Smooth muscle cell (in vitro differentiated cells): ENCODE results near the gene SLC24A4. TPM values are rescaled to one million over a fixed set of nuclear protein-coding genes. Genes with fewer than 3 reads are reported as not detected.

Experiments
- DNase-seq: peaks from one replicate; lab custom pipeline; 2025; ENCODE audit not compliant: unreplicated experiment; lab: John Stamatoyannopoulos, UW
- H2AFZ ChIP-seq: fragments of 200-600 bp; sonication (generic); 2 replicates; pipeline ENCODE4 v1.6.0; 2016; ENCODE audit warnings: antibody characterized with exemption, low read depth, mild to moderate bottlenecking
- H3F3A ChIP-seq: fragments of 200-600 bp; sonication (generic); 2 replicates; pipeline ENCODE4 v1.6.0; 2017; ENCODE audit warnings: antibody characterized with exemption, low read depth
- H3K27ac ChIP-seq: fragments of 200-600 bp; sonication (generic); 2 replicates; pipeline ENCODE4 v1.5.1; 2016; ENCODE audit warnings: low read depth, mild to moderate bottlenecking
- H3K27me3 ChIP-seq: fragments of 200-600 bp; sonication (generic); 2 replicates; pipeline ENCODE4 v1.6.1; 2016; ENCODE audit warnings: low read depth, mild to moderate bottlenecking
- H3K36me3 ChIP-seq: fragments of 200-600 bp; sonication (generic); 2 replicates; pipeline ENCODE4 v1.5.1; 2016; ENCODE audit warnings: low read depth
- H3K4me1 ChIP-seq: fragments of 200-600 bp; sonication (generic); 2 replicates; pipeline ENCODE4 v1.5.1; 2016; ENCODE audit warnings: low read depth
- H3K4me2 ChIP-seq: fragments of 200-600 bp; sonication (generic); 2 replicates; pipeline ENCODE4 v1.6.0; 2016; ENCODE audit warnings: mild to moderate bottlenecking
- H3K4me3 ChIP-seq: fragments of 200-600 bp; sonication (generic); 2 replicates; pipeline ENCODE4 v1.5.1; 2016; ENCODE audit warnings: mild to moderate bottlenecking
- H3K79me2 ChIP-seq: fragments of 200-600 bp; sonication (generic); 2 replicates; pipeline ENCODE4 v1.6.0; 2016; ENCODE audit warnings: low read depth, mild to moderate bottlenecking
- H3K9ac ChIP-seq: fragments of 200-600 bp; sonication (generic); 2 replicates; pipeline ENCODE4 v1.6.0; 2016; ENCODE audit warnings: low read depth
- H3K9me3 ChIP-seq: fragments of 200-600 bp; sonication (generic); replicated peaks from 2 replicates; pipeline ENCODE4 v1.5.1; 2016; ENCODE audit warnings: low read depth
- H4K20me1 ChIP-seq: fragments of 200-600 bp; sonication (generic); 2 replicates; pipeline ENCODE4 v1.6.0; 2016; ENCODE audit warnings: low read depth
- CTCF ChIP-seq: fragments of 200-600 bp; sonication (generic); IDR thresholded peaks from 2 replicates; pipeline ENCODE4 v1.5.1; 2017; ENCODE audit warnings: borderline replicate concordance, mild to moderate bottlenecking, antibody characterized with exemption; ENCODE audit not compliant: insufficient read depth, poor library complexity, severe bottlenecking
- WGBS: methylation state at CpG from one replicate; pipeline ENCODE4 v1.1.7; 2016; ENCODE audit warnings: low lambda C conversion rate; 5-methylcytosine and 5-hydroxymethylcytosine counted together
- polyA plus RNA-seq: library from polyadenylated mRNA; unstranded; fragments of >200 nt; fragmentation: Nextera tagmentation; extraction: Ambion mirVana; gene quantifications from 2 replicates; pipeline ENCODE4 v1.2.1, GENCODE V29; 2016
- total RNA-seq: library from RNA; depleted of rRNA; stranded (reverse); fragments of >200 nt; gene quantifications from 2 replicates; pipeline ENCODE4 v1.2.3, GENCODE V29; 2014

SLC24A4 gene
- total and polyA plus RNA-seq, 2 experiments from 2014 or later: 0.58 TPM; not detected in 1

DNA sequence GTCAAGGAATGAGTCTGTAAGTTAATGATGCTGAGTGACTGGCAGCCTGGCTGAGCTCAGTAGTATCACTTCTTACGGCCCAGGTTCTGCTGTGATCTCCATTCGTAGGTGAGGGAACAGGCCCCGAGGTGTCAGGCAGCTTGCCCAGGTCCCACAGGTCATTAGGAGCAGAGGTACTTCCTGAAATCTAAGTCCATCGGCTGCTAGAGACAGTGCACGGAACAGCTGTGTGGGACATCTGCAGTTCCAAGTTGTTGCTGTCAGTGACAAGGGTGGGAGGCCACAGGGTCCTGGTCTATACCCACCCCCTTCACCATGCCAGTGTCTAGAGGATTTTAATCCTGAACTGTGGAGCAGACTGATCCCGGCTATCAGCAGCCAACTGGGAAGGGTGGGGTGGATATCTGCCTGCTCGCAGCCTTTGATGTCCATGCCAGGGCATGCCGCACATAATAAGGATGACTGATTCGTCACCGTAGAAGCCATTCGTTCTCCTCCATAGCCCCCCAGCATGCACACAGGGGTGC, 108.3 kb downstream of the SLC24A4 start:
- Histone ChIP-seq H3K79me2 (no peaks in the 10 kb centered on the region), H3K4me2 (no peak overlapping the region), H3K9ac (no peak overlapping the region), H3F3A (no peaks in the 10 kb centered on the region), H3K9me3 (no peaks in the 10 kb centered on the region), H3K27ac (no peak overlapping the region), H4K20me1 (no peaks in the 10 kb centered on the region), H3K4me1 (no peaks in the 10 kb centered on the region), H2AFZ (no peak overlapping the region), H3K4me3 (no peak overlapping the region), H3K36me3 (no peaks in the 10 kb centered on the region), H3K27me3 (no peaks in the 10 kb centered on the region)
- TF ChIP-seq CTCF: no peak
- DNase-seq: no peak
- 85% methylated on average over 11 of the region's 11 CpGs for WGBS

GRCh38 chr14:92433407-92433806, 110.4 kb downstream of the SLC24A4 start:
- H3K27me3 ChIP-seq: no peaks in the 10 kb centered on the region
- WGBS: 96% methylated on average over 2 of the region's 2 CpGs
- no peak overlapping the region for H2AFZ ChIP-seq
- no peaks in the 10 kb centered on the region for H3K79me2 ChIP-seq
- H3K27ac ChIP-seq: no peak overlapping the region
- no peaks in the 10 kb centered on the region for H3K4me1 ChIP-seq
- DNase-seq: no peak
- H3K4me3 ChIP-seq: no peak overlapping the region
- H3K9ac ChIP-seq: no peak overlapping the region
- no peak overlapping the region for H3K4me2 ChIP-seq
- no peaks in the 10 kb centered on the region for H3K36me3 ChIP-seq
- no peak for TF ChIP-seq CTCF
- H4K20me1 ChIP-seq: no peaks in the 10 kb centered on the region
- no peaks in the 10 kb centered on the region for H3K9me3 ChIP-seq
- no peaks in the 10 kb centered on the region for H3F3A ChIP-seq

GRCh38 chr14:92435154-92435553, 112.2 kb downstream of the SLC24A4 start:
- Histone ChIP-seq H3F3A (no peaks in the 10 kb centered on the region), H3K27ac (no peak overlapping the region), H3K4me1 (no peaks in the 10 kb centered on the region), H3K27me3 (no peaks in the 10 kb centered on the region), H4K20me1 (no peaks in the 10 kb centered on the region), H3K4me3 (no peak overlapping the region), H2AFZ (no peak overlapping the region), H3K4me2 (no peak overlapping the region), H3K9ac (no peak overlapping the region), H3K36me3 (no peaks in the 10 kb centered on the region), H3K79me2 (no peaks in the 10 kb centered on the region), H3K9me3 (no peaks in the 10 kb centered on the region)
- no peak for TF ChIP-seq CTCF
- DNase-seq: no peak

- no peaks in the 10 kb centered on the region for H3F3A ChIP-seq
- DNase-seq: no peak
- no peak for TF ChIP-seq CTCF
- H4K20me1 ChIP-seq: no peaks in the 10 kb centered on the region
- no peak overlapping the region for H3K9ac ChIP-seq
- H3K27ac ChIP-seq: no peak overlapping the region
- H3K9me3 ChIP-seq: no peaks in the 10 kb centered on the region
- WGBS: 87% methylated on average over 10 of the region's 10 CpGs
- H3K4me3 ChIP-seq: no peak overlapping the region
- no peaks in the 10 kb centered on the region for H3K79me2 ChIP-seq
- no peak overlapping the region for H2AFZ ChIP-seq
- H3K36me3 ChIP-seq: no peaks in the 10 kb centered on the region
- no peak overlapping the region for H3K4me2 ChIP-seq
- no peaks in the 10 kb centered on the region for H3K27me3 ChIP-seq
- no peaks in the 10 kb centered on the region for H3K4me1 ChIP-seq
Observed at GRCh38 chr14:92436115-92436776, 113.3 kb downstream of the SLC24A4 start.
